Activated CD4-positive, alpha-beta T cell treated with anti-CD3 and anti-CD28 coated beads, Interleukin-10, Interleukin-2, amounts not matched to agents 100 ng/mL and 50 ng/mL, durations not matched to agents 16 hours and 8 hours (primary cell): Measurements from ENCODE around the gene ITGB3BP.

Experiments used
- DNase-seq: peaks from one replicate; pipeline ENCODE4 v3.0.0-alpha.2; 2020

The ITGB3BP gene

GRCh38 chr1:63413394-63413793, 109.6 kb downstream of the ITGB3BP start:
- no peak for DNase-seq

- no peak for DNase-seq
These were observed 112.0 kb downstream of the ITGB3BP start for GRCh38 chr1:63411066-63411465.

- no peak for DNase-seq
These were observed 114.7 kb downstream of the ITGB3BP start for GRCh38 chr1:63408331-63408730.

- DNase-seq, result no peak
These were observed 116.0 kb downstream of the ITGB3BP start for GRCh38 chr1:63407002-63407401.

GRCh38 chr1:63405987-63406386, 117.0 kb downstream of the ITGB3BP start:
- DNase-seq, result no peak

GRCh38 chr1:63405021-63405420, 118.0 kb downstream of the ITGB3BP start:
- no peak for DNase-seq

GRCh38 chr1:63403386-63403785, 119.6 kb downstream of the ITGB3BP start:
- peak; percentile 19 for DNase-seq

- no peak for DNase-seq
These were observed 121.1 kb downstream of the ITGB3BP start for GRCh38 chr1:63401945-63402344.
